SKM-1 treated with dmso at 0.1 percent for 144 hours (cell line): ENCODE measurements around the gene AFDN.

ENCODE experiments used
- DNase-seq: peaks from one replicate; lab custom pipeline; 2025; ENCODE audit not compliant: unreplicated experiment; lab: John Stamatoyannopoulos, UW

The AFDN gene

DNA sequence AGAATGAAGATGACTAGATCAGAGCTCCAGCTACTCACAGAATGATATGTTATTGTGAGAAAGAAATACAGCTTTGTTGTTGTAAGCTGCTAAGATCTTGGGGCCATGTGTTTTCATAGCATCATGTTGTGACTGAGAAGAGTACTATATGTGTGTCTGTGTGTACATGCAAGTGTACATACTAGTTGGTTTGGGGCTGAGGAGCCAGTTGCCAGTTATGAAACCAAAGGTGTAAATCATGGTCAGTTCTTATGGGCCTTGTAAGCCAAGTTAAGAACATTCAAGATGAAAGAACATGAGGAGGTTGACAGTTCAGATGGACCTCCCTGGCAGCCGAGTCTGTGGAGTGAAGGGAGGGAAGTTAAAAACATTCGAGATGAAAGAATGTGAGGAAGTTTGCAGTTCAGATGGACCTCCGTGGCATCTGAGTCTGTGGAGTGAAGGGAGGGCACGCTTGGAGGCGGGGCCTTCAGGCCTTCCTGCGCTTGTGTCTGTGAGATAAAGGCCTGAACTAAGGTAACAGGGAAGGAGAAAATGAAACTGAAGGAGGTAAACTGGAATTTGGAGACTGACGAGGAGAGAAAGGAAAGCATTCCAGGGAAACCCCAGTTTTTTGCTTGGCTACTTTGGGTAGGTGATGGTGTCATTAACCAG is 13.9 kb downstream of the AFDN start:
- no peak for DNase-seq

DNA sequence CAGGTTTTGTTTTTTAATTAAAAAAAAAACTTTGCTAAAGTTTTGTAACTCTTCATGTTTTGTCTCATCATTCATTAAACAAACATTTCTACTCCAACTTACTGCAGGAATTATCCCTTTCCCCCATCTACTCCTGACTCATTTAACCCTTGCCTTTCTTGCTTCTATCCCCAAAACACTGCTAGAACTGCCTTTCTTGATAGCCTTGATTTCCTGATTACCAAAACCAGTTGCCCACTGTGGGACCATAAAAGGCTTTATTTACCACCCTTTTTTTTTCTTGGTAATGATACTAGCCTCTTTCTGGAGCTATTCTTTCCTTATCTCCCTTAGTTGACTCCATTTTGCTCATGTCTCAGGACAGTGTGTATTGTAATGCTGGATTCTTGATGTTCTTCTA is 15.3 kb downstream of the AFDN start:
- no peak for DNase-seq

DNA sequence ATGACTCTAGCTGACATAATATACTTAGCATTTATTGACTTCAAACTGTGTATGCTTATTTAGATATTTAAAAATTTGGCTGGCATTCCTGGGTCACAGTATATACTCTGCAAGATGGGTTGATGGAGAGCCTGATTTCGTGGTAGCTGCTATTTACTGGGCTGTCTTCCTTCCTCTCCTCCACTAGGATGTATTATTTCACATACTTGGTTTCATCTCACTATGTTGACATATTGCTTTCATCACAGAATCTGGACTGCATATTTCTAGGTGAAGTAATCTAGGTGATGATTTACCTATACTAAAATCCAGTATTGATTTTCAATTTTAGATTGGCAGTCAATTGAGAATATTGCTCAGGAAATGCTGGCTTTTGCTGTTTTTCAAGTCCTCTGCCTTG is 15.7 kb downstream of the AFDN start:
- no peak for DNase-seq

DNA sequence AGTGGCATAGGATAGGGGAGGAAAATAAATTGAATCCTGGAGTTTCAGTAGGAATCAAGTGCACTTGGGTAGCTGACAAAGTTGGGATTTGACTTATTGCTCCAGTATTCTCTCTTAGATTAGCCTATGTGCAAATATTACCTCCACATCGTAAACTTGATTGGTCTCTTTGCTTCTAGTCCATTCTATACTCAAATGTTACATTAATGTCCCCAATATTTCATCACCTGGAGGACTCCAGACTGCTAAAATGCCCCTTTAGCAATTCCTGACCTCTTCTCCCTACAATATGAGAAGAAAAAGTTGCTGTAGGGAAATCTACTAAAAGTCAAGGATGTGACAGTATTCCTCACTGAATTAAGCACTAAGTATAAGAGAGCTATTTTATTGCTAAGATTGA is 16.3 kb downstream of the AFDN start:
- no peak for DNase-seq

DNA sequence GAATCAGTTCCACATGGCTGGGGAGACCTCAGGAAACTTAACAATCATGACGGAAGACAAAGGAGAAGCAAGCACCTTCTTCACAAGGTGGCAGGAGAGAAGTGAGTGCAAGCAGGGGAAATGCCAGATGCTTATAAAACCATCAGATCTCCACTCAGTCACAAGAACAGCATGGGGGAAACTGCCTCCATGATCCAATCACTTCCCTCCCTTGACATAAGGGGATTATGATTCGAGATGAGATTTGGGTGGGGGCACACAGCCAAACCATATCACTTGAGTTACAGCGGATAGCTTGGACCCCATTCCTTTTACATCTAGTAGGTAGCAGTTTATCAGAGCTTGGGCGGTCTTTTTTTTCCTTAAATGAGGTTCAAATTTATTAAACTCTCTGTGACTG is 19.1 kb downstream of the AFDN start:
- no peak for DNase-seq

DNA sequence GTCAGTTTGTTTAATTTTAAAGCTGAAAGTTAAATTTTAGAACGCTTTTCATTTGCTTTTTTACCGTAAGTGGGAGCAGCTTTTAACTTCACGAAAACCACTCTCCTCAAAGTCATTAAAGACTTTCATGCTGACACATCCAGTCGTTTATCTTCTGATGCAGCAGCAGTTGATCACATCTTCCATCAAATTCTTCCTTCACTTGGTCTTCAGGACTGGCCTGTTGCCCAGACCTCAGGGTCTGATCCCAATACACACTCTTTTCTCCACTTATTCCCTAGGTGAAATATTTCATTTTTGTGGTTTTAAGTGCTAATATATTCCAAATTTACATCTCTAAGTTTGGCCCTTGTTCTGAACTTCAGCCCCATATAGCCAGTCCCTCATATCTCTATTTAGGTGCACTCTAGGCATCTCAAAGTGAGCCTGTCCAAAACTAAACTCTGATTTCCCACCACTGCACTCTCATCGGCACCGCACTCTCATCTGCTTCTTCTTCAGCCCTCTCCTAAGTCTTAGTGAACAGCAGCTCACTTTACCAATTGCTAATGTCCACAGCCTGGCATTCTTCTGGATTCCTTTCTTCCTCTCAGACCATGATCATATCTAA is 20.4 kb downstream of the AFDN start:
- DNase-seq, result no peak

DNA sequence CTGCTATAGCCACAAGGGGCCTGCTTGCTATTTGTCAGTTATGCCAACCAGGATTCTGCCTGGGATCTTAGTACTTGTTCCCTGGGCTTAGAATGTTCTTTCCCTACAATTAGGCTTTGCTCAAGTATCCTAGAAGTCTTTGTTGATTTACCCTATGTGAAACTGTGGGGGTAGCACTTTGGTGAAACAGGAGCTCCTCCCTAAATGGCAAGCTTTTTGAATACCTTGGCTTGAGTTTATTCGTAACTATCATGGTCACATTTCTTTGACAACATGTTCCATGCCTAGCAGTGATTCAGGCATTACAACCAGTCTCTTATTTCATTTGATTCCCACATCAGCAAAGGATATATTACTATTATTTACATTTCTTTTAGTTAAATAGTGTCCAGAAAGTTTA is 21.2 kb downstream of the AFDN start:
- no peak for DNase-seq

DNA sequence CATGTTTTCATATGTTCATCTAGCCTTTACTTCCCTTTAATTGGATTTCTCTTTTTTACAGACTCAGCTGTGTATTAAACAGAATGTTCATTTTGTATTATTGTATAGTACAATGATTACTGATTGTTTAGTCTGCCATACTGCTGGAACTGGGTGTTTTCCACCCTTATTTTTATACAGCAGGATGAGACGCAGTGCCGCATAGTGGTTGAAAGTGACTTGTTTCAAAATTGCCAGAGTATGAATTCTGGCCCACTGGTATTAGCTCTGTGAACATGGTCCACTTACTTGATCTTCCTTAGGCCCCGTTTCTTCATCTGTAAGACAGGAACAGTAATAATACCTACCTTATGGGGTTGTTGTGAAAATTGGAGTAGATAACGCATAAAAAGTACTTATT is 22.1 kb downstream of the AFDN start:
- no peak for DNase-seq

DNA sequence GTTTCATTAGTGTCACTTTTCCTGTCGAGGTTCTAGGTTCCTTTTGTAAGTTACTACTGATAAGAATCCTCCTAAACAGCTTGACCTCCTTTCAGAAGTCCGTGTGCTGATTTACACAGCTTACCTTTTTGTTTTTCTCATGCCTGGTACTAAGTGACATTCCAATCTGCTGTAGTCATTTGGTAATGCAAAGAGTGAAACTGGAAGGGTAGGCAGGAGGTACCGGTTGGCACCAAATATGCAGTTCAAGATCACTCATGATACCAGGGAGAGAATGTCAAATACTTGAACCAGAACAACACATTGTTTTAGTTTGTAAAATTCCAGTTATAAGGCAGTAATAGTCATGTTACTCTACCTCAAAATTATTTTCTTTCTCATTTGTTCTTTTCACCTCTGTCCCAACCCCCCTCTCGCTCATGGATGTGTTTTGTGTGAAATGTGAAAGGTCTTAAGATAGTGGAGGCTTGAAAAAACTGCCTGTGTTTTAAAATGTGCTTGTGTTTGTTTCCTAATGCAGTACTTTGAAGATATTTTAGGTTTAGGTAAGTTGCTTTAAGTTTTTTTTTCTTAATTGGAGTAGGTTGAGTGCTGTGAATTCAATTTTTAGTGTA is 23.2 kb downstream of the AFDN start:
- DNase-seq, result no peak

DNA sequence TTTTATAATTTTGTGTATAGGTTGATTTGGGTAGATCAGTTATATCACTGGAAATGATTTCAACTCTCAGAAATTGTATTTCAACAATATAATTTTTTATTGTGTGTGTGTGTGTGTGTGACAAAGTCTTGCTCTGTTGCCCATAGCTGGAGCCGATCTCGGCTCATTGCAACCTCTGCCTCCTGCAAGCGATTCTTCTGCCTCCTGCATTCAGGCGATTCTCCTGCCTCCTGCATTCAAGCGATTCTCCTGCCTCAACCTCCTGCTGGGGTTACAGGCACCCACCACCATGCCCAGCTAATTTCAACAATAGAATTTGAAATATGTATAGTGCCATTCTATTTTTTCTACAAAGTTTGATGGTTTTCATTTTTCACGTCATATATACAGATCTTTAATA is 24.1 kb downstream of the AFDN start:
- DNase-seq, result no peak

DNA sequence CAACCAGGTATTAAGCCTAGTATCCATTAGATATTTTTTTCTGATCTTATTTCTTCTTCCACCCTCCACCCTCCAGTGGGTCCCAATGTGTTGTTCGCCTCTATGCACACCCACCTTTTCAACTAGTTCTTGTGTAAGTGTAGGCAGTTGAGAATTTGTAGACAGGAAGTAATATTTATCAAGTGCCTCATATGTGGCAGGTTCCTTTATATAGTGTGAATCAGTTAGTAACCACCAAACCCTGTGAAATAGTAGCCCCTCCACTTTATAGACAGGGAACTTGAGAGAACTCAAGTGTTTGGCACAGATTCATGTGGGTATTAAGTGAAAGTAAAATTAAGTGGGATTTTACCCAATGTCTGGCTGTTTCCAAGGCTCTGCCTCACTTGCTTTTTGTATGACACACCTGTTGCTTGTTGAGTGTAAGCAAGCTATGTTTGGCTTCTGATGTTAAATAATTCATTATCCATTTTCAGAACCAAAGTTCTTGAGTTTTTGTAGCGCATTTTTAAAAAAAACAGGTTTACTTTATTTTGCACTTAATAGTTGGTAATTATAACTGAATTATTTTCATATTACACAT is 24.8 kb downstream of the AFDN start:
- DNase-seq, result no peak

DNA sequence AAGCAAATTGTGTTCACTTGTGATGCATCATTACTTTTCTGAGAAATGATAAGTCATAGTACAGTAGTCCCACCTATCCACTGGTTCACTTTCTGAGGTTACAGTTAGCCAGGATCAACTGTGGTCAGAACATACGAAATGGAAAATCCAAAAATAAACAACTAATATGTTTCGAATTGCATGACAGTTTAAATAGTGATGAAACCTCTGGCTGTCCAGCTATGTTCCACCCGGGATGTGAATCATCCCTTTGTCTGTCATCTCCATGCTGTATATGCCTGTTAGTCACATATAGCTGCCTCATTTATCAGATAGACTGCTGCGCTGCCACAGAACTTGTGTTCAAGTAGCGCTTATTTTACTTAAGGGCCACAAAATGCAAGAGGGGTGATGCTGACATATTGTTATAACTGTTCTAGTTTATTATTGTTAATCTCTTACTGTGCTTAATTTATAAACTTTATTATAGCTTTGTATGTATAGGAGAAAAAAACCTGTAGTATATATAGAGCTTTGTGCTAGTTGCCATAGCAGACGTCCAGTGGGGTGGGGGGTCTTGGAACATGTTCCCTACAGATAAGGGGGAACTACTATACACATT is 29.2 kb downstream of the AFDN start:
- DNase-seq, result no peak

DNA sequence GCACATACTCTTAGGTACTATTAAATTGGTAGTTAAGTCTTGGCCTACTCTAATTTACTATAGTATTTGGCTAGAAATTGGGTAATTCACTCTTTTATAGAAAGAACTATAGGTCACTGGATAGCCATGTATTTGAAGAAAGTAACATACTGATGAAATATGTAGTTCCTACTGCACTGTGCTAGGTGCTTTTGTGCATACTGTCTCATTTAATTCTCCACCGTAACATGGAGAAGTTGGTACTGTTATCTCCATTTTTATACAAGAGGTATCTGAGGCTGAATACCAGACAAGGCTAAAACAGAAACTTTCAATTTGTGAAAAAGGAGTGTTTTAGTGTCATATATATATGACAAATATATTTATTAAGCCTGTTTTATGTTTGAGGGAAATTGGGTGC is 29.8 kb downstream of the AFDN start:
- DNase-seq, result no peak

DNA sequence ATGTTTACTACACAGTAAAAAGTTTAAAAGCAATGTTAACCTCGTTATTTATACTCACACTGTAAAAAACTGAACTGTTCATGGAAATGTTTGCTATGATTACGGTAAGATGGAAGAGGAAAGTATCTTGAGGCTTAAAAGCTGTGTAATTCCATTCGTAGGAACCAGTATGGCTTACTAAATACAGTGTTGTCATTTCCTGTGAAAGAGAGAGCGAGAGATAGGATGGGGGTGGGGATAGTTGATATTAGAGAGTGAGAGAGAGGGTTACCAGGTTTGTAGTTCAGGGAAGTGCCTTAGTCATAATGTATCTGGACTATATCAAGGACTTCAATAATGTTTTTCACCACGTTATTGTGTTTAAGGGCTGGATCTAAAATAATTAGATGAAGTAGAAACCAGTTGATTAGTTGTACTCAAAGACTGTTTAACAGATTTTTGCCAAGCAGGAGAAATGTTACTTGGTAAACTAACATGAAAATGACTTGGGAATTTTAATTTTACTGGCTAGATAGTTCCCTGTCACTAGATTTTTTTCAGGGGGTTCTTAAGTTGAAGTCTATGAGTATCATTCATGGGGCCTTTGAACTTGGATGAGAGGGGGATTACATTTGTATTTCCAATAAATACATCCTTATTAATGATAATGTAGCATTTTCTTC is 30.4 kb downstream of the AFDN start:
- no peak for DNase-seq

DNA sequence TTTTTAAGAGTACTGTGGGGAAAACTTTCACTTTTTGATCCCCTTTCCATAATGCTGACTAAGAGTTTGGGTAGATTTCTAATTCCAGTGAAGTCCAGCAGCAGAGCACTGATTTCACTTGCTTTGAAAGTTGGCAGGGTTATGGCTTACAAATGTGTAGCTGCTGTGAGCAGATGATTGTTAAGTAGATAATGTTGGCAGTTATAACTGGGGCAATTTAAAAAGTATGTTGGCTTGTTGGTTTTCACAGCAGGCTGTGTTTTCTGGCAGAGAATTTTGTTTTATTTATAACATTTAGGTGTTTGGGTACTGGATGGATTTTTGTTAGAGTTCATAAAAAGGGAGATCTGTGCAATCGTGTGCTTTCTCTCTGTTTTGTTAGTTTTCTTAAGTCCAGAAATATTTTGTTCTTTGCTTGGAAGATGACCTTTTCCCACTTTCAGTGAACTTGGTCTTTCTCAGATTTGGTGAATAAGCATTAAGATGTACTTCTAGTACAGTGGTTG is 31.4 kb downstream of the AFDN start:
- DNase-seq, result no peak

DNA sequence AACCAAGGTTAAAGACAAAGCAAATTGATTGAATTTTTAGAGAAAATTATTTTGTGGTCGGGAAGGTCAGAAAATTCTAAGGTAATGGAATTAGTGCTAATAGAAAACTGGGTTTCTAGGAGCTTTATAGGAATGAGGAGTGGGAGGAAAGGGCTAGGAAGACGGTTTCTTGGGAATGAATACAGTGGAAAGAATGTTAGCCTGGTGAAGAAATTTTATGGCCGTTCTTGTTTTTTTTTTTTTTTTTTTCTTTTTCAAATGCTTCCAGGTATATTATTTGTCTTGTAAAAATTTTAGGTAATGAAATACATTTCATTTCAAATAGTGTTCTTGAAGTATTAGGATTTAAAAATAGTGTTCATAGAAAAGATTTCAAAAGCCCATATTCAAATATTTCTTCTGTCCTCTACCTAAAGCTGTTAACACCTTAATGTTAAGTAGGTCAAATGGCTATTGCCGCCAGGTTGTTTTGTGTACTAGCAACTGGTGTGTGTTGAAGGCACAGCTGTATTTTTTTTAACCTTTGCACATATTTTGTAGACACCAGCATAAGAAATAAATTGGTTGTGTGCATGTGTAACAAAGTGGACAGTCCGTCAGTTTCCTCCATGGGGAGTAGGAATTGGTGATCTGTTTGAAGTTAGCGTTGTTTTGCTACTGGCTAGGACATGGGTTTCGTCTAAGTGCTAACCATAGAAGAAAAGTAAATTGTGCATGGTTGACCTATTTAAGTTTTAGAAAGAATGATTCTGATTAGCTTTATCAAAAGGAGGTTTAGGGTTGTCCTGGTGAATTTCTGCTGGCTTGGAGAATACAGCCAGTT is 32.3 kb downstream of the AFDN start:
- DNase-seq, result no peak

DNA sequence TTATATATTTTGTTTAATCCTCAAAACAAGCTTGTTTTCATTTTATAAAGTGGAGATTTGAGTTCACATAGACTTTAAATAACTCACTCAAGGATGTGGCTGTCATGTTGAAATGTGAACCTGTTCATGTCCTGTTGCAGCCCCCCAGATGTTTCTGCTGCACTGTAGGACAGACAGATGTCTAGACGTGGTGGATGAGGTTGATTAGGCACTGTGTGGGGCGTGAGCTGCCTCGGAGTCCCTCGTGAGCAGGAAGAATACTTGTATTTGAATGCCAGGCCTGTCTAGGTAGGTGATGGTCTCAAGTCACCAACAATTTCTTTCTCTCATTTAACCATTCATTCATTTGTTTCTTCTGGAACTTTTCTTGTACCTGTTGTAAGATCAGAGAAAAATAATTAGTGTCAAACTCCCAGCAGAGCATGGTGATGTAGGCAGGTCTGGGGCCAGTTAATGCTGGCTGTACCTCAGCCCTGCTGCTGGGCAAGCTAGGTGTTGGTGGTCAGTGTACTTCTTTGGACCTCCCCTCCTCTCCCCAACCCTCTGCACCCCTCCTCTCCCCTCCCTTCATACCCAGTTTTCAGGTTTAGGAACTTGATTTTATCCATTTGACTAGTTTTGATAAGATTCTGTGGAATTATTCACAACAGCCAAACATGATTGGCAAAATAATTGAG is 34.0 kb downstream of the AFDN start:
- no peak for DNase-seq

DNA sequence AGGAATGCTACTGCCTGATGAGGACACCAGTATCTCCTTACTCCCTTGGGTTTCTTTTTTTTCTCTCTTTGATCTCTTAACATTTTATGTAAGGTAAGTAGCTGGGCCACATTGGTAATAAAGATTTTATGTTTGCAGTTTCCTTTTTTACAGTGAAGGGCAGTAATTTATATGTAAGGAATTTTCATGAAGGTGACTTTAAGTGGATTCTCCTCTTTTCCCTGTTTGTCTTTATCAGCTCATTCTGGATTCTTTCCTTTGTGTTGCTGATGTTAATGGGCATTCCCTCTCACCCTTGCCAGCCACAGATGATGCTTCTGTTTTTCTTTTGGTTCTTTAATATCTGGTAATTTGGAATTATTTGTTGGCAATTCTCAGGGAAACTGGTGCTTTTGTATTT is 34.7 kb downstream of the AFDN start:
- no peak for DNase-seq

DNA sequence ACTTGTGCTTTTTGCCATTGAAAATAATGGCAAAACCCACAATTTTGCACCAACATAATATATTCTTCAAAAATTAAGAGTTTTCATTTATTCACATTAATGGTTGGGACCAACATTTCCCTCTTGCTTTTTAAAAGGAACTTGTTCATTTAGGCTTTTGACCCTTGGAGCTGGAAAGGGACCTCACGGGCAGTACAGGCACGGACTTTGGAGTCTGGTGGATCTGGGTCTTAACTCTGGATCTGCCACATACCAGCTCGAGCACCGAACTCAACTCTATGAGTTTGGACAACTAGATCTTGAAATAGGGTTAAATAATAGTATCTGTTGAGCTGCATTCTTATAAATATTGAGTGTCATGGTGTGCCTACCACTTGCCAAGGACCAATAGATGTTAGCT is 37.2 kb downstream of the AFDN start:
- DNase-seq, result no peak

DNA sequence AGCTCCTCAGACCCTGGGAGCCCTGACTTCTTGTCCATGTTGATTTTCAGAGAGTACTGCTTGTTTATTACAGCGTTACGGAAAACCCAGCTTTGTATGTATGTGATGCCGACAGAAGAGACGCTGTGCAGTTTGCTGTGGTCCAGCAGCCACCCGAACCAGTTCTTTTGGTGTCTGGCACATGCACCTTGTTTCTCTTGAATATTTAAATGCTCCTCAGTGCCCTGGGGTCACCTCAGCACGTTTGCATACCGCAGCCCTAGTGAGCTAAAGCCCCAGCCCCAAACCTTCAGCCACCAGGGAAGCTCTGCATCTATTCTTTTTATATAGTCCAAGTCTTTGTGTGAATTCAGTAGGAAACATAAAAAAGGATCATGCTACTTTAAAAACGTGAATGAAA is 39.9 kb downstream of the AFDN start:
- DNase-seq, result no peak
